Measurements from ENCODE around the gene NFIX. TPM values are rescaled to one million over a fixed set of nuclear protein-coding genes. Genes with fewer than 3 reads are reported as not detected.

The NFIX gene
- total RNA-seq, 1 experiment from 2014 or later, result 22.5 TPM

DNA sequence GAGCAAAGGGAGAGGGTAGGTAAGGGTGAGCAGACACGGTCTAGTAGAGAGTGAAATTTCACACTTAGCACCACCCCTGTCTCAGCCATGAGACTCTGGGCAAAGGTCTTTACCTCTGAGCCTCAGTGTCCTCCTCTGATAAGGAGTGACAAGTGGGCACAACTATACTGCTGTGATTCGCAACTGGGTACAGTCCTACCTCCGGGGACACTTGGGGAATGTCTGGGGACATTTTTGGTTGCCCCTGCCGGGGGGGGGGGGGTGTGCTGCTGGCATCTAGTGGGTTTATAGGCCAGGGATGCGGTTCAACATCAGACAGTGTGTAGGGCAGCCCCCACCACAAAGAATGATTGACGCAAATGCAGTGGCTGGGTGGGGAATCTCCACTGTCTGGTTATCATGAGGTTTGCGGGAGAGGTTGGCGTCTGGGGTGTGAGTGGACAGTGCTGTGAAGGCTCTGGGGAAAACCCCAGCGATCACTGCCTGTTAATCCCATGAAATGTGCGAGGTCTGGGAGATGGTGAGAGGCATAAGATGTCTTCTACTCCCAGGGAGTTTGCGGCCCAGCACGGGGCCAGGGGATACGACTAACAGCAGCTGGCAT is 127.1 kb downstream of the NFIX start:
- DNase-seq (ENCODE audit: low read depth), result no peak

DNA sequence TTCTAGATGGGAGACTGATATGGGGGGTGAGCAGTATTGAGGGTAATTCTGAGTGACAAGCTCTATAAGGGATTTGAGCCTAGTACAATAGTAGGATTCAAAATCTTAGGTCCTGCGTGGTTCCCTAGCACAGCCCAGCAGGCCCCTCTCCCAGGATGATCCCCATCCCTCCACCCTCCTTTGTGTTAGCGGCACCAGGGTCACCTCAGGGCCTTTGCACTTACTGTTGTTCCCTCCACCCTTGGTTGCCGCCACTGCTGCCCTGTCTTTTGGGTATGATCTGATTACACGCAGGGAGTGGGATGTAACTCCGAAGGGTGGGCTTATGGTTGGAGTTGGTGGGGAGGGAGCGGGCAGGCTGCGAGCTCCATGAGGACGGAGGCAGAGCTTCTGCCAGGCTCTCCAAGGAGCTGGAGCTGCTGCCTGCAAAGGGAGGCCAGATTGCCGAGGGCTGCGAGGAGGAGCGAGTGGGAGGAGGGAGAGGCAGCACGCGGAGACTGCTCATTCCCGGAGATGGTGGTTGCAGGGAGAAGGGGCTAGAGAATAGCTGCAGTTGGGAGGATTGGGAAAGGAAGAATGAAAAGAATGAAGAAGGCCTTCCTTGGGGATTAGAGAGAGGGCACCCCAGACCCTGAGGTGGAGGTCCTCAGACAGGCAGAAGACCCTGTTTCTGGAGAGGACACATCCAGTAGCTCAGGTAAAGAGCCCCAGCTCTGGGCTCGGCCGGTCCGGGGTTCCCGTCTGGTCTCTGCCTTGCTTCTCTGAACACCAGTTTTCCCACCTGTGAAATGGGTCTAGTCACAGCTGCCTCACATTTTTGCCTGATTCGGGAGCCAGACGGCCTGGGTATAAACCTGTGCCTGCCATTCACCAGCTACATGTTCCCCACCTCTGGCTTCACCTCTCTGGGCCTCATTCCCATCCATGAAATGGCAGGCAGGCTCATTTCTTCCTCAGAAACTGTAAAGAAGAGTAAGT is 128.0 kb downstream of the NFIX start:
- no peak for DNase-seq (ENCODE audit: low read depth)

DNA sequence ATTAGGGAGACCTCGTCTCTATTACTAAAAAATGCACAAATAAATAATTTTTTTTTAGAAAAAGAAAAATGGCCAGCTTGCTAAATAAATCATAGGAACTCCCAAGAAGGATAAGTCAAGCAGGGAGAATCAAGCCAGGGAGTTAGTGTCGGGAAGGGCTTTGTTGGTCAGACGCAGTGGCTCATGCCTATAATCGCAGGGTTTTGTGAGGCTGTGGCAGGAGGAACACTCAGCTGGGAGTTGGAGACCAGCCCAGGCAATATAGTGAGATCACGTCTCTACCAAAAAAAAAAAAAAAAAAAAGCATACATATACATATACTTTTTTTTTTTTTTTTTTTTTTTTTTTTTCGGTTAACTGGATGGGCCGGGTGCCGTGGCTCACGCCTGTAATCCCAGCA is 131.8 kb downstream of the NFIX start:
- DNase-seq (ENCODE audit: low read depth), result no peak

DNA sequence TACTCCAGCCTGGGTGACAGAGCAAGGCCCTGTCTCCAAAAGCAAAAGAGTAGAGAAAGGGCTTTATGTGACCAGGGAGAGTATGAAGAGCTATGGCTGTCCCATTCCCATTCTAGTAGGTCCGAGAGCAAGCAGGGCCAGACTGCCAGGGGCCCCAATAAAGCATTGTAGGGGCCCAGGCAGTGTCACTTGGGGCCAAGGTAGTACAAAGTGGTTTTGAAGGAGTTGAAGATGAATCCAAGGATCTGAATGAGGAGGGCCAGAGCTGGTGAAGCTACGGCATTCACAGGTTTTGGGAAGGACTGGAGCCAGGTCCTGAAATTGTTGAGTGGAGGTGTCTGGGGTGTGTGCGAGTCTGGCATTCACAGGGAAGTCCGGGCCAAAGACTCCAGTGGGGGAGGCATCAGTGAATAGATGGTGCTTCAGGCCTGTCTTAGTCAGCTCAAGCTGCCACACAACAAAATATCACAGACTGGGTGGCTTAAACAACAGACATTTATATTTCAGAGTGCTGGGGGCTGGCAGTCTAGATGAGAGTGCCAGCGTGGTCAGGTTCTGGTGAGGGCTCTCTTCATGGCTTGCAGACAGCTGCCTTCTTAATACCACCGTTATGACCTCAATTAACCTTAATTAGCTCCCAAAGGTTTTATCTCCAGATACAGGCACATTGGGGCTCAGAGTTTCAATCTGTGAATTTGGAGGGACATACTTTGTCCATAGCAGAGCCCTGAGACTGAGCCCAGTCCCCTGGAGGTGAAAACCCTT is 132.7 kb downstream of the NFIX start:
- DNase-seq (ENCODE audit: low read depth), result no peak

DNA sequence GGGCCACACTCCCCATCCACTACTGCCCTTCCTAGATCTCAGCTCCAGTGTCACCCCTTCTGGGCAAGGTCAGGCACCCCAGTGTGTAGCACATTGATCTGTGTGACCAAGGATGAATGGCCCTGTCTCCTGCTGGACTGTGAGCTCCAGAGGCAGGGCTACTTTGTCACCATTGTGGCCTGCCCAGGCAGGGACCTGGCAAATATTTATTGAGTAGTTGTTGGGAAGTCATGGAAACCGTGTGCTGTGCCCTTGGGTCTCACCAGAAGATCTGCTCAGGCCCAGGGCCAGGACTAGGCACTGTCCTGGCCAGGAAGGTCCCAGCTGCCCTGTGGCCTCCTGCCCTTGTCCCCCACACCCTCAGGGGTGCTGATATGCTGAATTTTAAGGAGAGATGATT is 133.3 kb downstream of the NFIX start:
- DNase-seq (ENCODE audit: low read depth), result no peak

DNA sequence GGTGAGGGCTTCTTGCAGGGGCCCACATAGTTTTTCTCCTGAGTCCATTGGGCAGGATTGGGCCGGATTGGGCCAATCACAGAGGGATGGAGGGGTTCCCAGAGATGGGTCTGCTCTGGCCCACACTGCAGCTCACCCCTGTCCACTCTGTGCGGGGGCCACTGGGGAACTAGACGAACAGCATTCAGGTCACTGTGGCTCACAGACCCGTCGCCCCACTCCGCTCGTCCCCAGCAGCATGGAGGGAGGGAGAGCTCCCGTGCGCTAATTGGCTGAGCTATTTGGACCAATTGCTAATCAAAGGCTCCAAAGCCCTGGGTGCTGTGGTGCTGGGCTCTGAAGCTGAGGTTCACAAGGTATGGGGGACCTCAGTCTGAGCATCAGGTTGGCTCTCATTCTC is 134.1 kb downstream of the NFIX start:
- no peak for DNase-seq (ENCODE audit: low read depth)

DNA sequence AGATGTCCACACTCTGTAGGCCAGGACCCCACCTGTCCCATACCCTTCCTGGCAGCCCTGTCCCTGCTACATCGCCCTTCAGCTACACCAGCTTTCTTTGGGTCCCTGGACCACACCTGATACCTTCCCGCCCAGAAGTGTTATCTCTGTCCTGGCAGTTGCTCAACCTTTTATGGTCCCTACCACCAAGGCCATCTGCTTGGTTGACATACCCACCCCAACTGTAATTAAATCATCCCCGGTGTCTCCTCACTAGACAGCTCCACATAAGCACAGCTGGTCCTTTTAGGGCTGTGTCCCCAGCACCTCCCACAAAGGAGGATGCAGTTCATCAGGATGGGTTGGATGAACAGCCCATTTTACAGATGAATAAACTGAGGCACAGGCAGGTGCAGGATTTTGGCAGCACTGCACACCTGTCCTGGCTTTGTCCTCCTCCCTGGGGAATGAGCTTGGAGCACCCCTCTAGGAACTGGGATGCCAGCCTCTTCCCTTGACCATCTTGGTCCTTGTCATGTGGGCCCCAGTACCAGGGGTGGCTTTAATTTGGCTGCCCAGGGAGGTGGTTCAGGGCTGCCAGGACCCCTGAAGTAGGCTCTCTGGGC is 135.7 kb downstream of the NFIX start:
- DNase-seq (ENCODE audit: low read depth), result no peak

DNA sequence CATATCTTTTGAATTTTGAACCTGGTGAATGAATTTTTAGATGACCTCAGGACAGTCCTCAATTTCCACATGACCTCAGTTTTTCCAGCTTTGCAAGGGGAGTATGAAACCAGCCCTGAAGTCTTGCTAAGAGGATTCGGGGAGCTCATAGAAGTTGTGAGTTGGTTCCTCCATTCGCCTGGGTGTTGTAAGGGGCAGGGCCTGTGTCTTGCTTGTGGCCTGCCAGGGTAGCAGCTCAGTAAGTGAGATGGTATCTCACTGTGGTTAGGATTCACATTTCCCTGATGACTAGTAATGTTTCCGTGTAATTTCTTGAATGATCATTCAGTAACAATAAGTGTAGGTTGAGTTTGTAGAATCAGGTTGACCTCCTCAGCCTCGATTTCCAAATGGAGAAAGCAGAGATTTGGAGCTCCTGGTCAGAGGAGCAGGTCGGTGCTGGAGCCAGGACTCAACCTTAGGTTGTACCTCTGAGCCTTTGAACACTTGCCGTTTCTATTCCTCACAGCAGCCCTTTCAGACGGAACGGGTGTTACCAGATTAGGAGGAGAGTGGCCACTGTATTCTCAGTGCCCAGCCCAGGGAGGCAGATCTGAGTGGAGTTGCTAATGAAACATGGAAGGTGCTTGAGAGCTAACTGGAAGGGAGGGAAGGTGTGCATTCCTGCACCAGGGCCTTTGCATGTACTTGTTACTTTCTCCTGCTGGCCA is 137.4 kb downstream of the NFIX start:
- peak; percentile 81 for DNase-seq (ENCODE audit: low read depth)

DNA sequence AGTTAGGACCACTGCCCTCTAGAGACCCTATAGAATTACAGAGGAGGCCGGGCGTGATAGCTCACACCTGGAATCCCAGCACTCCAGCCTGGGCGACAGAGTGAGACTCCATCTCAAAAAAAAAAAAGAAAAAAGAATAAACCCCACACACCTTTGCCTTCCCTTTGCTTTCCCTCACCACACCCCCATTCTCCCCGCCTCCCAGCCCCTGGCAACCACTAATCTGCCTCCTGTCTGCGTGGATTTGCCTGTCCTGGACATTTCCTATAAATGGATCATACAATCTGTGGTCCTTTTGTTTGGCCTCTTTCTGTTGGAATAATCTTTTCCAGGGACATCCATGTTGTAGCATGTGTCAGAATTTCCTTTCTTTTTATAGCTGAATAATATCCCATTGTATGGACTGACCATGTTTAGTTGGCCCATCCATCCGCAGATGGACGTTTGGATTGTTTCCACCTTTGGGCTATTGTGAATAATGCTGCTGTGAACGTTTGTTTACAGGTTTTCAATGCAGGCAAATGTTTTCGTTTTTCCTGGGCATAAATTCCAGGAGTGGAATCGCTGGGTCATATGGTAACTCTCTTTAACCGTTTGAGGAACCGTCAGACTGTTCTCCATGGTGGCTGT is 138.1 kb downstream of the NFIX start:
- no peak for DNase-seq (ENCODE audit: low read depth)

DNA sequence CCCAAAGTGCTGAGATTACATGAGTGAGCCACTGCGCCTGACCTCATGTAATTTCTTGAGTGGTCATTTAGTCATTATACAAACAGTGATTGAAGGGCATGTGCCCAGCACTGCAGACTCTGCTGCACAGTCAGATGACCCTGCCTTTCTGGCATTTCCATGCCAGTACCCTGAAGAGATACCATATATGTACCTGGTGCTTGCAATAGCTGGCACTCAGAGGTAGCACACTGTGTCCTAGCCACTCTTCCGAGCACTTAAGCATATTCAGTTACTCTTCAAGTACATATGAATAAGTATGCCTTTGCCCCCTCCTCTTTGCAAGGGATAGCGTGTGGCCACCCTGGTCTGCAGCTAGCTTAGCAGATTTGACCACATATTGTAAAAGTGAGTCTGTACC is 139.4 kb downstream of the NFIX start:
- no peak for DNase-seq (ENCODE audit: low read depth)

DNA sequence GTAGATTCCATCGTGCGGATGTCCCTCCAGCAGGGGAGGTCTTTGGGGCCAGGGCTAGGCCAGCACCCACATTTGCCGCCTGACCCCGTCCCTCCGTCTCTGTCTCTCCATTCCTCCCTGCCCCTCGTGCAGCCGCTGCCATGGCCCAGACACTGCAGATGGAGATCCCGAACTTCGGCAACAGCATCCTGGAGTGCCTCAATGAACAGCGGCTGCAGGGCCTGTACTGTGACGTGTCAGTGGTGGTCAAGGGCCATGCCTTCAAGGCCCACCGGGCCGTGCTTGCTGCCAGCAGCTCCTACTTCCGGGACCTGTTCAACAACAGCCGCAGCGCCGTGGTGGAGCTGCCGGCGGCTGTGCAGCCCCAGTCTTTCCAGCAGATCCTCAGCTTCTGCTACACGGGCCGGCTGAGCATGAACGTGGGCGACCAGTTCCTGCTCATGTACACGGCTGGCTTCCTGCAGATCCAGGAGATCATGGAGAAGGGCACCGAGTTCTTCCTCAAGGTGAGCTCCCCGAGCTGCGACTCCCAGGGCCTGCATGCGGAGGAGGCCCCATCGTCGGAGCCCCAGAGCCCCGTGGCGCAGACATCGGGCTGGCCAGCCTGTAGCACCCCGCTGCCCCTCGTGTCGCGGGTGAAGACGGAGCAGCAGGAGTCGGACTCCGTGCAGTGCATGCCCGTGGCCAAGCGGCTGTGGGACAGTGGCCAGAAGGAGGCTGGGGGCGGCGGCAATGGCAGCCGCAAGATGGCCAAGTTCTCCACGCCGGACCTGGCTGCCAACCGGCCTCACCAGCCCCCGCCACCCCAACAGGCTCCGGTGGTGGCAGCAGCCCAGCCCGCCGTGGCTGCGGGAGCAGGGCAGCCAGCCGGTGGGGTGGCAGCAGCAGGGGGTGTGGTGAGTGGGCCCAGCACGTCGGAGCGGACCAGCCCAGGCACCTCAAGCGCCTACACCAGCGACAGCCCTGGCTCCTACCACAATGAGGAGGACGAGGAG is 140.1 kb downstream of the NFIX start:
- DNase-seq (ENCODE audit: low read depth), result no peak

DNA sequence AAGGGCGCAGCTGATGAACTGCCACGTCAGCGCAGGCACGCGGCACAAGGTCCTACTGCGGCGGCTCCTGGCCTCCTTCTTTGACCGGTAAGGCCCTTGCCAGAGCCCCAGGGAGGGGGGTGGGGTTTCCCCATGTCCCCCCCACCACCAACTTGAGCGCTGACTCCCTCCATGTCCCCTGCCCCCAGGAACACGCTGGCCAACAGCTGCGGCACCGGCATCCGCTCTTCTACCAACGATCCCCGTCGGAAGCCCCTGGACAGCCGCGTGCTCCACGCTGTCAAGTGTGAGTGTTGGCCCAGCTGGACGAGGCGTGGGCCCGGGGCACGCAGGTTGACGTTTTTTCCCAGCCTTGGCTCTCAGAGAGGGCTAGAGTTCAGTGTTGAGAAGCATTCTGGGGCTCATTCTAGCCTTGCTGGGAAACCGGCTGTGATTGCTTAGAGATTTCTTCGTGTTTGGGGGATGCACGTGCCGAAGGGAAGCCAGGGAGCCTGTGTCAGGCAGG is 142.1 kb downstream of the NFIX start:
- no peak for DNase-seq (ENCODE audit: low read depth)

DNA sequence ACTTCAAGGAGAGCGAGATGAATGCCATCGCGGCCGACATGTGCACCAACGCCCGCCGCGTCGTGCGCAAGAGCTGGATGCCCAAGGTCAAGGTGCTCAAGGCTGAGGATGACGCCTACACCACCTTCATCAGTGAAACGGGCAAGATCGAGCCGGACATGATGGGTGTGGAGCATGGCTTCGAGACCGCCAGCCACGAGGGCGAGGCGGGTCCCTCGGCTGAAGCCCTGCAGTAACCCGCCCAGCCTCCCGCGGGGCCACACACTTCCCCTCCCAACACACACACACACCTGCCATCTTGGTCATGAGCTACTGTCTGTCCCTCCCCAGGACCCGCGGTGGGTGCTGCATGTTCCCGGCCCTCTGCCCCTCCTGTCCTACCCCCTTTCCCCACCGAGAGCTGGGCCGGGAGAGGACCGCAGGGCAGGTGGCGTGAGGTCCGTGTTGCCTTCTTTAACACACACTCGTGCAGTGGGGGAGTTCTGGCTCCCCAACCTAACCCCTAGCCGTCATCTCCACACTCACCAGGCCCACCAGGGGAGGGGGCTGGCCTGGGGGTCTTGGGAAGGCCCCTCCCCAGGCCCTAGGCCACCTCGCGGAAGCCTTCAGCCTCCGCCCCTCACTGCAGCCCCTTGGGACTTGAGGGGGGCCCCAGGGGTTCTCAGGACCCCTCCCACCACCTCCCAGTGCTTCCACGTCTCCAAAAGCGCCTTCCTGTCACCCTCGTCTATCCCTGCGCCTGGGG is 143.1 kb downstream of the NFIX start:
- DNase-seq (ENCODE audit: low read depth), result no peak

DNA sequence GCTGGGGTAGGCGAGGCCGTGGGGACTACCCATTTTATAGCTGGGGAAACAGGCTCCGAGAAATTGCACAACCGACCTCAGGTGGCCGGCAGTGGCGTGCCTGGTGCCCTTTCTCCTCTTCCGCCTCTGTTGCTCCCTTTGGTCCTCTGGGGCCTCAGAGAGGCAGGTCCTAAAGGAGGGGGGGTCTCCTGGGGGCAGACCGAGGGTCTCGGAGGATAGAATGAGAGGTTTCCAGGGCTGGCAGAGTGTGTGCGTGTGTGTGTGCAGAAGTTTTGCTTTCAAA is 143.6 kb downstream of the NFIX start:
- DNase-seq (ENCODE audit: low read depth), result no peak

DNA sequence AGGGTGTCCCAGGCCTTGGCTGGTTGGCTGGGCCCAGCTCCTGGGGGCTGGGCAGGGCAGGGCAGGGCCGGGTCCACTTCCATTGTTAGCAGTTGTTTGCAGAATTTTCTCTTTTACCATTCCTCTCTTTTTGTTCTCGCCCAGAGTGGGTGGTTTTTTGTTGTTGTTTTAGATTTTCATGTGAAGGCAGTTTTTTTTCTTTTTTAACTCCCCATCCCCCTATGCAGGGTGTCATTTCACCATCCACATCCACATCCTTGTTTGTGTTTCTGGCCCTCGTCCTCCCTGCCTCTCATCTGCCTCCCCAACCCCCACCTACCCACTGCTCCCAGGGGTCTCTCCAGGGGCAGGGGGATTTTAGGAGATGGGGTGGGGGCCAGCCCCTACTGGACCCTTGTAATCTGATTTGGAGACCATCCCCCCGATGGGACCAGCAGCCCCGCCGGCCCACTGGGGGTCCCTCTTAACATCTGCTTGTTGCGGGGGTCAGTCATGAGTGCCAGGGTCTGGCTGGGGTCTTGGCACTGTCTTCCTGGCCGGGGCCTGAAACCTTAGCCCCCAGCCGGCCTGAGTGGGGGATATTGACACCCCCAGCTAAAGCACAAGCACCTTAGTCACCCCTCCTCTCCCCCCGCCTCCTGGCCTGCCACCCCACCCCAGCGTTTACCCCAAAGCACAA is 144.5 kb downstream of the NFIX start:
- no peak for DNase-seq (ENCODE audit: low read depth)

DNA sequence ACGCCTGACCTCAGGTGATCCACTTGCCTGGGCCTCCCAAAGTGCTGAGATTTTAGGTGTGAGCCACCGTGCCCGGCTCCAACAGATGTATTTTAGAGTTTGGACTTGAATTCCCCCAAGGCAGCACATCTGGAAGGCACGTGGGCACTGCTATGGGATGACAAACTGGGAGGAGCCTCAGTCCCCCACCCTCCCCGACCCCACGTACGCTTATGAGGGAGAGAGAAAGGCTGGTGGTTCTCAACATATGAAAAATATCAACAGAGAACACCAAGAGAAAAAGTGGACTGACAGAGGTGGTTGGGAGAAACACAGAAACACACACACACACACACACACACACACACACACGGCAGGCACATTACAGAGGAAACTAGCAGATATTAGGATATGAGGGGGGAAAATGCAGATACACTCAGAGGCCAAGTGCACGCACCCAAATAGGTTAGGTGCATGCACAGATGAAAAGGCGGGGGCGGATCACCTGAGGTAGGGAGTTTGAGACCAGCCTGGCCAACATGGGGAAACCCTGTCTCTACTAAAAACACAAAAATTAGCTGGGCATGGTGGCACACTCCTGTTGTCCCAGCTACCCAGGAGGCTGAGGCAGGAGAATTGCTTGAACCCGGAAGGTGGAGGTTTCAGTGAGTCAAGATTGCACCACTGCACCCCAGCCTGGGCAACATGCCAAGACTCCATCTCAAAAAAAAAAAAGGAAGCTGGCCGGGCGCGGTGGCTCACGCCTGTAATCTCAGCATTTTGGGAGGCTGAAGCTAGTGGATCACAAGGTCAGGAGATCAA is 151.7 kb downstream of the NFIX start:
- peak; percentile 60 for DNase-seq (ENCODE audit: low read depth)
